T-helper 1 cell treated with Interleukin-12 subunit alpha and Interleukin-12 subunit beta and Interleukin-4 antibody, amounts not matched to agents 30 ng/mL and 1 ng/mL, for 36 hours (primary cell): ENCODE data around the gene TMEM171. TPM values are rescaled to one million over a fixed set of nuclear protein-coding genes. Genes with fewer than 3 reads are reported as not detected.

Experiments
- total RNA-seq: library from RNA; stranded (reverse); gene quantifications from 2 replicates; pipeline ENCODE4 v1.2.3, GENCODE V29; 2022

TMEM171 gene
- total RNA-seq, 1 donor from 2014 or later = not detected

Other genes with a start within 250 kb of the TMEM171 start
- gene FCHO2, start 164.5 kb upstream of the TMEM171 start, total RNA-seq = 0.66 and 1.4 TPM in 2 replicates
- not detected in 2 replicates for gene TMEM174, start 52.6 kb downstream of the TMEM171 start, total RNA-seq